AG04449 (cell line): ENCODE measurements around the gene CD151.

Experiments used
- CTCF ChIA-PET: fragments of 350-600 bp; formaldehyde crosslinking; extraction: SDS; loops from one replicate; lab custom pipeline; 2021; ENCODE audit warnings: antibody characterized with exemption; lab: Yijun Ruan, JAX
- POLR2A ChIA-PET: fragments of 400-600, 350-600 bp; formaldehyde crosslinking; extraction: SDS; loops from one replicate; lab custom pipeline; 2020; ENCODE audit warnings: antibody characterized with exemption, inconsistent platforms; lab: Yijun Ruan, JAX
- DNase-seq: peaks from one replicate; pipeline ENCODE4 v3.0.0-alpha.2; 2010; ENCODE audit warnings: low read depth, low spot score
- H3K4me3 ChIP-seq: 2 replicates; pipeline ENCODE4 v1.5.1; 2011; ENCODE audit warnings: low read depth, mild to moderate bottlenecking, control low read depth, low read length
- TF ChIP-seq, protein P1 (sequence below): IDR thresholded peaks from one replicate; pipeline ENCODE4 v1.5.1; 2011; ENCODE audit warnings: mild to moderate bottlenecking, moderate library complexity, low read length, control low read depth, inconsistent platforms; ENCODE audit not compliant: insufficient read depth; ENCODE audit errors: missing control alignments

The CD151 gene

DNA sequence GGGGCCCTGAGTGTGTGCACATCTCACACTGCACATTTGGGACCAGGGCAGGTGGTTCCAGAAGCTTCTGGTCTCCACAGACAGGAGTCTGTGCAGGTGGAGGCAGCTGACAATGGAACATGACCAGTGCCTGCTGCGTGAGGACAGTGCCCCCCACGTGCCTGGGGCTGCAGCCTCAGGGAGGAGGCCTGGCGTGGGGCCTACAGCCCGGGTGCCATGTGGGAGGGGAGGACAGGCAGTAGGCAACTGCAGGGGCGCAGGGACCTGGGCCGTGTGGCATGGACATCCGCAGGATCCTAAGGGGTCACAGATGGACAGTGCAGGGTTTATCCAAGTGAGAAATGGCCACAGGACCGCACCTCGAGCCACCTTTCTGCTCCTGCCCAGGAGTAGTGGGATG, 38.7 kb downstream of the CD151 start:
- no peak for DNase-seq
- ChIA-PET CTCF (no interaction called here), POLR2A (no interaction called here)
- TF ChIP-seq, protein P1, sequence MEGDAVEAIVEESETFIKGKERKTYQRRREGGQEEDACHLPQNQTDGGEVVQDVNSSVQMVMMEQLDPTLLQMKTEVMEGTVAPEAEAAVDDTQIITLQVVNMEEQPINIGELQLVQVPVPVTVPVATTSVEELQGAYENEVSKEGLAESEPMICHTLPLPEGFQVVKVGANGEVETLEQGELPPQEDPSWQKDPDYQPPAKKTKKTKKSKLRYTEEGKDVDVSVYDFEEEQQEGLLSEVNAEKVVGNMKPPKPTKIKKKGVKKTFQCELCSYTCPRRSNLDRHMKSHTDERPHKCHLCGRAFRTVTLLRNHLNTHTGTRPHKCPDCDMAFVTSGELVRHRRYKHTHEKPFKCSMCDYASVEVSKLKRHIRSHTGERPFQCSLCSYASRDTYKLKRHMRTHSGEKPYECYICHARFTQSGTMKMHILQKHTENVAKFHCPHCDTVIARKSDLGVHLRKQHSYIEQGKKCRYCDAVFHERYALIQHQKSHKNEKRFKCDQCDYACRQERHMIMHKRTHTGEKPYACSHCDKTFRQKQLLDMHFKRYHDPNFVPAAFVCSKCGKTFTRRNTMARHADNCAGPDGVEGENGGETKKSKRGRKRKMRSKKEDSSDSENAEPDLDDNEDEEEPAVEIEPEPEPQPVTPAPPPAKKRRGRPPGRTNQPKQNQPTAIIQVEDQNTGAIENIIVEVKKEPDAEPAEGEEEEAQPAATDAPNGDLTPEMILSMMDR = no peak
- H3K4me3 ChIP-seq = no peak overlapping the region

DNA sequence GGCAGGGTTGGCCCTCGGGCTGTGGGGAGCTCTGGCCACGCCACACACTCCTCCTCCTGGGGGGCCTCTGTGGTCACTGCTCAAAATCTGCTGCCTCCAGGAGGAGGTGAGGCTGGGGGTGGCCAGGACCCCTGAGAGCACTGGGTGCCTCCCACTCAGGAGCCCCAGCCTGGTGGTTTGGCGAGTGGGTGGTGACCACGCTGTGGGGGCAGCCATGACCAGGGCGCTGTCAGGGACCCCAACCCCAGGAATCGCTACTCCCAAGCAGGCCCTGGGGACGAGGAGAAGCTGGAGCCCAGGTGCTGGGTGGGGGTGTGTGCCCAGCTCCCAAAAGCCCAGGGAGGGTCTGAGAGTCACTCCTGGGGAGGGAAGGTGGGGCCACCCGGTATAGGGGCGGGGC, 40.0 kb downstream of the CD151 start:
- TF ChIP-seq, protein P1 = no peak
- no peak overlapping the region for H3K4me3 ChIP-seq
- ChIA-PET CTCF (no interaction called here), POLR2A (no interaction called here)
- no peak for DNase-seq

DNA sequence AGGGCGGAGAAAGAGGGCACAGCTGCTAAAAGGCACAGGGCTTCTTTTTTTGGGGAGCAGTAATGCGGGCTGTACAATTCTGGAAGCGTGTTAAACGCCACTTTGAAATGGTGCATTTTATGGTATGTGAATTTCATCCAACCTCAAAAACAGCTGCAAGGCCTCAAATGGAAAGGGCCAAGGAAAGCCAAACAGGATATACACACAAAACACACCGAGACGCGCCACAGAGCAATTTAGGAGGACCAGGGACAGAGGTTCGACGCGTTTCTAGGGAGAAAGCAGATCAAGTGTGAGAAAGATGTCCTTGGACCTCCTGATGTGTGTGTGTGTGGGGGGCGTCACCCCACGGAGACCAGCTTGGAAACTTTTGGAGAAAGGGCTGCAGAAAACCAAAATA, 41.0 kb downstream of the CD151 start:
- H3K4me3 ChIP-seq = no peak overlapping the region
- CTCF ChIA-PET = no interaction called here
- POLR2A ChIA-PET = no interaction called here
- TF ChIP-seq, protein P1 = no peak
- DNase-seq = no peak

DNA sequence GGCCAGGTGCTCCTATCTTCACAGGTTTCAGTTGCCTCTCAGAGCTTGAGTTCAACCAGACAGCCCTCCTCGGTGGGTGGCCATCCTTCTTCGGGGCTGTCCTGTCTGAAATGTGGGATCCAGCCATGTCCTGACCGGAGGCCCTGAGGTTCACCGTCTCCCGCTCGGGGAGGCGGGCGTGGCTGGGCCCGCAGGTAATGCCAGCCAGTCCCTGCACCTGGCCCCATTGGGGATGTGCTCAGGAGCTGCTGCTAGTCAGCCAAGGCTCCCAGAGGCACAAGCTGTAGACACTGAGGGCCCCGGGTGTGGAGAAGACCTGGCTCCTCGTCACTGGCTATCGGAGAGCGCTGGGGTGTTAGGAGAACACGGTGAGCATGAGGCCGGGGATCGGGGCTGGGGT, 42.5 kb downstream of the CD151 start:
- CTCF ChIA-PET = no interaction called here
- POLR2A ChIA-PET = interaction anchor here (0.7 to 0.9 kb wide), 2 partner anchors 10 to 26 kb away, joined by 3 to 4 read pairs; no protein-coding TSS in a partner anchor
- no peak for DNase-seq
- TF ChIP-seq, protein P1 = no peak
- no peak overlapping the region for H3K4me3 ChIP-seq

DNA sequence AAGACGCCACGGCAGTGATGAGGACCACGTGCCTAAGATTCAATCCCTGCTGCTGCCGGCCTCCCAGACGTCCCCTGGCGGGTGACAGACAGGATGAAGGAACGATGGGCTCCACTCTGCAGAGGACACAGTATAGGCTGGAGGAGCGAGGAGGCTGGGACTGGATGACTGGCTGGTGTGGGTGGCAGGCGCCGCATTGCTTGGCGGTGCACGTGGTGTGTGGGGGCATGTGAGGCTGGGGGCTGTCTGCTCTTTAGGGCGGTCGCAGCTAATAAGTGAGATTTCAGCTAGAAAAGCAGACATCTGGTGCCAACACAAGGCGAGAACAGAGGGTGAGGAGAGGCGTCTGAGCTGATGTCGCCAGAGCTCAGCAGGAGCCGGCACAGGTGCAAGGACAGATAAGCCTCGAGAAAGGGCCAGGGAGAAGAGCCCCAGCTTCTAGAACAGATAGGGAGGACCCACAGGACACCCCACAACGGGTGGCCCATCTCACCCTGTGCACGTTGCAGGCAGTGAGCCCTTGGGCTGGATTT, 43.1 kb downstream of the CD151 start:
- no peak overlapping the region for H3K4me3 ChIP-seq
- no peak for DNase-seq
- ChIA-PET CTCF (no interaction called here), POLR2A (no interaction called here)
- TF ChIP-seq, protein P1 = no peak

DNA sequence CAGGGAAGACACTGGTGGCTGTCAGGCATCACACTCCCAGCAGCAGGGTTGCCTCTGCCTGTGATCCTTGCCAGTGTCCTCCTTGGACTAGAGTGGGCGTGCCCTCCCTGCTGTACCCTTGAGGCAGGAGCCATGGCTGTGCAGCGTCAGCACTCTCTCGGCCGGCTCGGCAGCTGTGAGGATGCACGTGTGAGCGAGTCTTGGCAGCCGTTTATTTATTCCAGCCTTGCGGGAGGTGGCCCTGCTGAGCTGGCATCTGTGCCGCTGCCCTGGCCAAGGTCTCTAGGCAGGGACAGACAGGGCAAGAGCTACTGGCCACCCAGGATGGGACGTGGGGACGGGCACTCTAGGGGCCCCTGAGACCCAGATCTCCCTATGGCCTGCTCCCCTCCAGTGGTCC, 43.8 kb downstream of the CD151 start:
- CTCF ChIA-PET = interaction anchor here (1.0 to 1.6 kb wide), 2 partner anchors 15 to 28 kb away, joined by 3 to 5 read pairs; no protein-coding TSS in a partner anchor

More for the DNA sequence above, 43.8 kb downstream of the CD151 start:
- POLR2A ChIA-PET = no interaction called here
- H3K4me3 ChIP-seq = no peak overlapping the region
- TF ChIP-seq, protein P1 = no peak
- no peak for DNase-seq
